GM15510 (cell line): ENCODE data around the gene B2M.

Experiments used
- POLR2A ChIP-seq: IDR thresholded peaks from 3 replicates; pipeline ENCODE4 v1.6.1; 2011; ENCODE audit warnings: borderline replicate concordance; ENCODE audit not compliant: insufficient read length; ENCODE audit errors: extremely low read depth

B2M gene

DNA sequence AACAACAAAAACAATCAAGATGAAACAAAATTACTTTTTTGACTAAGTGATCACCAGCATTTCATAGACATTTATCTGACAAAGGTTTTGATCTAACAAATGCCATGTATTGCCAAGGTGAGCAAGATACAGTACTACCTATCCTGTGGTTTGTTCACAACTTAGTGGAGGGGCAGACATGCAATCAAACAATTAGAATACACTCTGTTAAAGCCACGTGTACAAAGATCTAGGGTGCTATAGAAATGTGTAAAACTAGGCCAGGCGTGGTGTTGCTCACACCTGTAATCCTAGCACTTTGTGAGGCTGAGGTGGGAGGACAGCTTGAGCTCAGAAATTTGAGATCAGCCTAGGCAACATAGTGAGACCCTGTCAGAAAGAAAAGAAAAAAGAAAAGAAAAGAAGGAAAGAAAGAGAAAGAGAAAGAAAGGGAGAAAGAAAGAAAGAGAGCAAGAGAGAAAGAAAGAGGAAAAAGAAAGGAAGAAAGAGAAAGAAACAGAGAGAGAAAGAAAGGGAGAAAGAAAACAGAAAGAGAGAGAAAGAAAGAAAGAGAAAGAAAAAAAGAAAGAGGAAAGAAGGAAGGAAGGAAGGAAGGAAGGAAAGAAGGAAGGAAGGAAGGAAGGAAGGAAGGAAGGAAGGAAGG is 23.6 kb downstream of the B2M start:
- TF ChIP-seq POLR2A: no peak

DNA sequence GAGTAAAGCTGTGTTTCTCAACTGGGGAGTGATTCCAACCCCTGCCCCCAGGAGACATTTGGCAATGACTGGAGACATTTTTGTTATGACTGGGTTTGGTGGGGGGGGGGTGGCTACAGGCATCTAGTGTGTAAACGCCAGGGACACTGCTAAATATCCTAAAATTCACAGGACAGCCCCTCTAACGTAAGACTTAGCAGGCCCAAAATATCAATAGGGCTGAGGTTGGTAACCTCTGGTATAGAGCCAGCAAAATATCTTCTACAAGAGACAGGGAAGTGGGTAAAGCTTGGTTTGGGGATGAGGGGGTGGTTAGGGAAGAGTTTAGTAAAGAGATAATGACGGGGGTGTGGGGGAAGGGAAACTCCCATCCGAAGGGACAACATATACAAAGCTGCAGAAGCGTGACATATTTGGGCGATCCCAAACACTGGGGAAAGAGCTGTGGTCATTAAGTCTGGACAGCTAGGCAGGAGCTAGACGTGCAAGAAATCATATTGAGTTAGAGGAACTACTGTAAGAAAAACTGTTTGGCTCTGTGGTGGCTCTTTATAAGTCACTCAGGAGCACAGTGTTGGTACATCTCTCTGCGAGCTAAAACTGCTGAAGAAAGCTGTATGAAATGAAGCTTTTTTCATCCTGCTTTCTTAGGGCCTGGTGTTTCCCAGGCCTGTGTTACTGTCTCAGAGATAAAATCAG is 24.3 kb downstream of the B2M start:
- TF ChIP-seq POLR2A: no peak

DNA sequence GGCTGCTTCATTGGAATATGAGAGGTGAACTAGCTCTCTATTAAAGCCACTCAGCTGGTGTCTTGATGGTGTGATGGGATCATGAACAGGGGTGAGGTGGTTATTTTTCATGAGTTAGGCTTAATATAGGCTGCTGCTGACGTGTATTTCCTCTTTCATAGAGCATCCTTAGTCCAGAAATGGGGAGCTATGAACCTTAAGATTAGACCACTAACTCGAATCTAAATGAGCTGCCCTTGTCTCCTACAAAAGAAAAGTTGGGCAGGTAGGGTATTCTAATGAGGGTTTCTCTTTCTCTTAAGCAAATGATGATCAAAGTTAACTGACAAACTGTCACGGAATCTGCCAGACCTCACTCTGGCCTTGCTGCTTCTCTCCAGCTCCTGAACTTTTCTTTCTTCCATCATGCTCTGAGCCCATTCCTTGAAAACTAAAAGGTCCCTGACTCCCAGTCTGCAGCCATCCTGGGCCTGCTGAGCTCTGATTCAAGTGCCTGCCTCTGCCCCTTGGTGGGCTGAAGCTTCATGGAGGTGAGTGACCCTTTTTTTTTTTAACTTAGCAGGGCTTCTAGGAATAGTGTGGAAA is 25.0 kb downstream of the B2M start, which contains the start of gene TRIM69:
TRIM69 (plus strand) TSS at position 348 of the 585 bp plus-strand sequence; CDS start at position 525, 177 bp downstream.
- peak; percentile 30 for TF ChIP-seq POLR2A

DNA sequence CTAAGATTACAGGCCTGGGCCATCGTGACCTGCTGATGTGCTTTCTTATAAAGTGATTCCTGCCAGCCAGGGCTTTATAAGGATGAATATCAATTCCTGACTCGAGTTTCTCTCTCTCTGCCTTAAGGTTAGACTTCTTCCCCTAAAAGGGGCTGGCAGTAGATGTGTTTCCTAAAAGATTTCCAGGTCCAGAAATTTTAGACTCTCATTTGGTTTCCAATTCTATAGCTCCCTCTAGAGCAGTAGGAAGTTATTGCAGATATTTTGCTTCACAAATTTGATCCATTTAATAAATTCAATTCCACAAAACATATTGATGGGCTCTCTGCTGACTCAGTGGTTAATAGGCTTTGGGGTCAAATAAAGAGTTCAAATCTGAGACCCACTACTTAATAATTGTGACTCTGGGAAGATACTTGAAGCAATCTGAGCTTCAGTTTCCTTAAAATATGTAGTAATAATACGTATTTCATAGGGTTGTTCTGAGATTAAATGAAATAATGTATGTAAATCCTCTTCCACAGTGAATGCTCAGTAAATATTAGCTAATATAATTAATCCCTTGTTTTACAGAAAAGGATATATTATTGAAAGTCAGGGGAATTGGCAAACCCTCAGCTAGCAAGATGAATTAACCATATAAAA is 27.1 kb downstream of the B2M start:
- TF ChIP-seq POLR2A: no peak

DNA sequence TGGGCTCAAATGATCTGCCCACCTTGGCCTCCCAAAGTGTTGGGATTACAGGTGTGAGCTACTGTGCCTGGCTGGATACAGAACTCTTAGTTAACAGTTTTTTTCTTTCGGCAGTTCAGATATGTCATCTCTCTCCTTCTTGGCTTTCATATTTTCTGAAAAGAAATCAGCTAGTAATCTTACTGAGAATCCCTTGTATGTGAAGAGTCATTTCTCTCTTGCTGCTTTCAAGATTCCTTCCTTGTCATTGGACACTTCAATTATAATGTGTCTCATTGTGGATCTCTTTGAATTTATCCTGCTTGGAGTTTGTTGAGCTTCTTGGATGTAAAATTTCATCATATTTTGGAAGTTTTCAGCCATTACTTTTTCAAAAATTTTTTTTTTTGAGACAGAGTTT is 42.0 kb downstream of the B2M start:
- TF ChIP-seq POLR2A: no peak

DNA sequence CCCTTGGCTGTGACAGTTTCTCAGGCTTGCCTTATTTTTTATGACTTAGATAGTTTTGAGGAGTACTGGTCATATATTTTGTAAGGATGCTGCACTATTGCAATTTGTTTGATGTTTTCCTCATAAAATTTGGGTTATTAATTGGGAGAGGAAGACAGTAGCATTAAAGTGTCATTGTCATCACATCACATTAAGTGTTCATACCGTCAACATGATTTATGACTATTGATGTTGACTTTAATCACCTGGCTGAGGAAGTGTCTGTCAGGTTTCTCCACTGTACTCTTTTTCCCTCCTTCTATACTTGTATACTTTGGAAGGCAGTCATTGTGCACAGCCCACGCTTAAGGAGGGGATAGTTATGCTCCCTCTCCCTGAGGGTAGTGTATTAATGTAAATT is 51.9 kb downstream of the B2M start:
- no peak for TF ChIP-seq POLR2A

DNA sequence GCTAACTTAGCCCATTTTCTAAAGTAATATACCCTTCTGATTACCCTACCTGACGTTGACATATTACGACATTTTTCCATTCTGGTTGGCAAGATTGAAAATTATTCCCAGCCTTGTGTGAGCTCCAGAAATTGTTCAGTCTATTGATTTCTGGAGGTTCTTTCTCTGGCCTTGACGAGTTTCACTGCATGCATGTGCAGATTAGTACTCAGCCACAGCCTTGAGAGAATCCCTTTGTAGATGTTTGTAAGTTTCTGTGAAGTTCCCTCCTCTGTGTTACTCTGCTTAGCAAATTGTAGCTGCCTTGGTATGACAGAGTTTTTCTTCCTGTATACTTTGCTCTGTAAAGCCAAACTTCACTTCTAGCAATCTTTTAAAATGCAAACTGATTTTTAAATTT is 52.5 kb downstream of the B2M start:
- no peak for TF ChIP-seq POLR2A

DNA sequence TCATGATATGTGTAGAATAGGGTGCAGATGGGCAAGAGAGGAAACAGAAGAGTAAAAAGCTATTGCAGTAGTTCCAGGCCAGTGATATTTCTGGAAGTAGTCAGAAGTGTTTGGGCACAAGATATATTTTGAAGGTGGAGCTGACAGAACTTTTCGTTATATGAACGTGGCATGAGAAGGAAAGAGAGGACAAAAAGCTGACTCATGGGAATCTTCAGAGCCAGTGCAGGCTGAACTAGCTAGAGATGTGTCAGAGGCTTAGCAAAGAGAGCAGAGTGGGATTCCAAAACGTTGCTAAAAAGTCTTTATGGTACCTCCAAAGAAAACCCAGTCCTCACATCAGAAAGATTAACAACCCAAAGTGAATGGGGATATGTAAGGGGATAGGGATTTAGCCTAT is 53.7 kb downstream of the B2M start:
- TF ChIP-seq POLR2A: no peak
